GM23338 (cell line): Measurements from ENCODE around the gene RELB. TPM values are rescaled to one million over a fixed set of nuclear protein-coding genes. Genes with fewer than 3 reads are reported as not detected.

Source experiments
- ATAC-seq: fragments of 200-7000 bp; cut with Tn5 transposase; 3 replicates; pipeline ENCODE4 v1.9.1; 2020
- DNase-seq: peaks from one replicate; pipeline ENCODE4 v3.0.0-alpha.2; 2015; ENCODE audit warnings: low spot score
- H2AFZ ChIP-seq: fragments of 200-600 bp; sonication (generic); 2 replicates; pipeline ENCODE4 v1.8.0; 2016; ENCODE audit warnings: antibody characterized with exemption, mild to moderate bottlenecking, moderate library complexity
- H3F3A ChIP-seq: fragments of 200-600 bp; sonication (generic); replicated peaks from 2 replicates; pipeline ENCODE4 v1.8.0; 2017; ENCODE audit warnings: antibody characterized with exemption, mixed run types, low read depth
- H3K27ac ChIP-seq: fragments of 200-600 bp; sonication (generic); 2 replicates; pipeline ENCODE4 v1.6.1; 2016; ENCODE audit warnings: low read depth
- H3K27me3 ChIP-seq: fragments of 200-600 bp; sonication (generic); 2 replicates; pipeline ENCODE4 v1.8.0; 2016; ENCODE audit warnings: mild to moderate bottlenecking, mixed run types, moderate library complexity; ENCODE audit not compliant: insufficient read depth
- H3K36me3 ChIP-seq: fragments of 200-600 bp; sonication (generic); 2 replicates; pipeline ENCODE4 v1.8.0; 2016; ENCODE audit warnings: mild to moderate bottlenecking; ENCODE audit not compliant: insufficient read depth
- H3K4me1 ChIP-seq: fragments of 200-600 bp; sonication (generic); 2 replicates; pipeline ENCODE4 v1.8.0; 2016; ENCODE audit warnings: mild to moderate bottlenecking, moderate library complexity; ENCODE audit not compliant: insufficient read depth
- H3K4me2 ChIP-seq: fragments of 200-600 bp; sonication (generic); 2 replicates; pipeline ENCODE4 v1.7.1; 2017; ENCODE audit warnings: mixed run types
- H3K4me3 ChIP-seq: fragments of 200-600 bp; sonication (generic); 2 replicates; pipeline ENCODE4 v1.6.1; 2016; ENCODE audit warnings: mixed run types
- H3K79me2 ChIP-seq: fragments of 200-600 bp; sonication (generic); replicated peaks from 2 replicates; pipeline ENCODE4 v1.8.0; 2017; ENCODE audit warnings: mild to moderate bottlenecking; ENCODE audit not compliant: insufficient read depth
- H3K9me2 ChIP-seq: fragments of 200-600 bp; sonication (generic); 2 replicates; pipeline ENCODE4 v1.8.0; 2017; ENCODE audit not compliant: insufficient read depth
- H4K20me1 ChIP-seq: fragments of 200-600 bp; sonication (generic); replicated peaks from 2 replicates; pipeline ENCODE4 v1.8.0; 2017; ENCODE audit warnings: mild to moderate bottlenecking; ENCODE audit not compliant: insufficient read depth
- H3K27ac Mint-ChIP-seq: 2 replicates; pipeline ENCODE4 v1.8.0; 2020; ENCODE audit warnings: inconsistent platforms, mild to moderate bottlenecking, moderate library complexity, mixed read lengths
- H3K27me3 Mint-ChIP-seq: 3 replicates; pipeline ENCODE4 v1.8.0; 2022; ENCODE audit warnings: low read depth, mild to moderate bottlenecking, moderate library complexity, mixed read lengths, inconsistent platforms; ENCODE audit not compliant: insufficient read depth, poor library complexity
- H3K36me3 Mint-ChIP-seq: 3 replicates; pipeline ENCODE4 v1.8.0; 2021; ENCODE audit warnings: low read depth, mild to moderate bottlenecking, inconsistent platforms, moderate library complexity, mixed read lengths
- H3K4me1 Mint-ChIP-seq: 3 replicates; pipeline ENCODE4 v1.8.0; 2020; ENCODE audit warnings: mild to moderate bottlenecking, inconsistent platforms, mixed read lengths
- H3K4me3 Mint-ChIP-seq: 3 replicates; pipeline ENCODE4 v1.8.0; 2021; ENCODE audit warnings: moderate library complexity, mild to moderate bottlenecking, inconsistent platforms, mixed read lengths
- H3K9me3 Mint-ChIP-seq: 3 replicates; pipeline ENCODE4 v1.8.0; 2020; ENCODE audit warnings: moderate library complexity, mild to moderate bottlenecking, inconsistent platforms, mixed read lengths
- CREB1 ChIP-seq: fragments of 250-450 bp; sonication (Bioruptor Pico); IDR thresholded peaks from 2 replicates; pipeline ENCODE4 v1.5.0; 2020; ENCODE audit warnings: low read depth, mild to moderate bottlenecking, moderate library complexity
- EZH2 ChIP-seq: fragments of 200-600 bp; sonication (generic); IDR thresholded peaks from one replicate; pipeline ENCODE4 v1.8.0; 2017; ENCODE audit warnings: antibody characterized with exemption, mild to moderate bottlenecking, low read depth; ENCODE audit not compliant: unreplicated experiment
- EZH2phosphoT487 ChIP-seq: fragments of 200-600 bp; sonication (generic); IDR thresholded peaks from one replicate; pipeline ENCODE4 v1.8.1; 2018; ENCODE audit warnings: antibody characterized with exemption; ENCODE audit not compliant: unreplicated experiment
- JUNB ChIP-seq: IDR thresholded peaks from one replicate; pipeline ENCODE4 v1.6.1; 2016; ENCODE audit warnings: antibody characterized with exemption; ENCODE audit not compliant: unreplicated experiment
- NANOG ChIP-seq: IDR thresholded peaks from 2 replicates; pipeline ENCODE4 v1.6.1; 2016; ENCODE audit warnings: antibody characterized with exemption, borderline replicate concordance
- POLR2AphosphoS5 ChIP-seq: IDR thresholded peaks from 2 replicates; pipeline ENCODE4 v1.6.1; 2016; ENCODE audit warnings: antibody characterized with exemption, low read depth
- REST ChIP-seq: IDR thresholded peaks from one replicate; pipeline ENCODE4 v1.6.1; 2018; ENCODE audit warnings: antibody characterized with exemption; ENCODE audit not compliant: unreplicated experiment
- STAT1 ChIP-seq: IDR thresholded peaks from one replicate; pipeline ENCODE4 v1.6.1; 2016; ENCODE audit warnings: antibody characterized with exemption; ENCODE audit not compliant: unreplicated experiment
- ZNF331 ChIP-seq: fragments of 250-450 bp; sonication (Bioruptor Pico); IDR thresholded peaks from 2 replicates; pipeline ENCODE4 v1.5.0; 2020; ENCODE audit warnings: low read depth, mild to moderate bottlenecking, moderate library complexity
- ZNF462 ChIP-seq: fragments of 250-450 bp; sonication (Bioruptor Pico); IDR thresholded peaks from 2 replicates; pipeline ENCODE4 v1.5.0; 2020; ENCODE audit warnings: mild to moderate bottlenecking, moderate library complexity
- polyA plus RNA-seq: library from polyadenylated mRNA; unstranded; fragments of >200 nt; fragmentation: Nextera tagmentation; extraction: Ambion mirVana; gene quantifications from 2 replicates; pipeline ENCODE4 v1.2.1, GENCODE V29; 2016
- total RNA-seq: library from RNA; depleted of rRNA; stranded (reverse); fragments of >200 nt; shearing (Covaris generic); gene quantifications from 2 replicates; pipeline ENCODE4 v1.2.3, GENCODE V29; 2014
- TF ChIP-seq, protein P1 (sequence below), 2 experiments: fragments of 200-600 bp in 1 of 2; sonication (generic) in 1 of 2; conservative IDR thresholded peaks; 2 replicates each; pipeline versions ENCODE4 v1.5.1 to v1.6.1; 2016 to 2017; ENCODE audit warnings: antibody characterized with exemption in 2 of 2, low read depth in 2 of 2, mild to moderate bottlenecking in 2 of 2, moderate library complexity in 1 of 2
- TF ChIP-seq, protein P2 (sequence below): IDR thresholded peaks from 2 replicates; pipeline ENCODE4 v1.6.1; 2016; ENCODE audit warnings: antibody characterized with exemption

Gene RELB
- total and polyA plus RNA-seq, 2 experiments from 2014 or later, result 7.9 to 13.1 TPM

DNA sequence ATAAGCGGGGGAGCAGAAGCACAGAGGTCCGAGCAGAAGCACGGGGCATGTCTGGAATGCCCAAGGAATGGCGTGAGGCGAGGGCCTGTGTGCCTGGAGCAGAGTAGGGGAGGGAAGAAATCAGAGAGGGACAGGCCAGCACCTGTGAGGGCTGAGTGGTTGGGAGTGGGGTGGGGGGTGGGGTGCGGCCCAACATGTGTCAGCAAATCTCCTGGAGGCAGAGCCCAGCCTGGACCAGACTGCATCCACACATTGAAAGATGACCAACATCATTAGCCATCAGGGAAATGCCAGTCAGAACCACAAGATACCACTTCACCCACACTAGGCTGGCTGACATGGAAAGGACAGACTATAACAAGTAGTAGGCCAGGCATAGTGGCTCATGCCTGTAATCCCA, 48.8 kb downstream of the RELB start:
- no peaks in the 10 kb centered on the region for H3K4me1 ChIP-seq
- H3K27me3 ChIP-seq, result no peaks in the 10 kb centered on the region
- no peak overlapping the region for H3K4me2 ChIP-seq
- H3K4me1 Mint-ChIP-seq, result no peaks in the 10 kb centered on the region
- 0 out of 2 replicates have a peak, but pooled peaks cover under 1% of the 10 kb centered on the region for H3F3A ChIP-seq
- peak overlapping the region; percentile 47; the same call in 1 of the 2 replicates for H3K27ac ChIP-seq
- H3K4me3 ChIP-seq, result no peak overlapping the region
- H4K20me1 ChIP-seq, result peaks cover 43% of the 10 kb centered on the region; the same call in 1 of the 2 replicates
- peaks cover 62% of the 10 kb centered on the region for H3K79me2 ChIP-seq
- DNase-seq (no peak), ATAC-seq (no peak)
- H3K36me3 Mint-ChIP-seq, result peaks cover 46% of the 10 kb centered on the region
- TF ChIP-seq NANOG, result no peak
- TF ChIP-seq EZH2, result no peak
- TF ChIP-seq ZNF462 (CRISPR knock-in tag), result no peak
- TF ChIP-seq STAT1, result no peak
- no peak for TF ChIP-seq JUNB
- no peak for TF ChIP-seq POLR2AphosphoS5
- TF ChIP-seq EZH2phosphoT487, result no peak
- TF ChIP-seq, protein P1, sequence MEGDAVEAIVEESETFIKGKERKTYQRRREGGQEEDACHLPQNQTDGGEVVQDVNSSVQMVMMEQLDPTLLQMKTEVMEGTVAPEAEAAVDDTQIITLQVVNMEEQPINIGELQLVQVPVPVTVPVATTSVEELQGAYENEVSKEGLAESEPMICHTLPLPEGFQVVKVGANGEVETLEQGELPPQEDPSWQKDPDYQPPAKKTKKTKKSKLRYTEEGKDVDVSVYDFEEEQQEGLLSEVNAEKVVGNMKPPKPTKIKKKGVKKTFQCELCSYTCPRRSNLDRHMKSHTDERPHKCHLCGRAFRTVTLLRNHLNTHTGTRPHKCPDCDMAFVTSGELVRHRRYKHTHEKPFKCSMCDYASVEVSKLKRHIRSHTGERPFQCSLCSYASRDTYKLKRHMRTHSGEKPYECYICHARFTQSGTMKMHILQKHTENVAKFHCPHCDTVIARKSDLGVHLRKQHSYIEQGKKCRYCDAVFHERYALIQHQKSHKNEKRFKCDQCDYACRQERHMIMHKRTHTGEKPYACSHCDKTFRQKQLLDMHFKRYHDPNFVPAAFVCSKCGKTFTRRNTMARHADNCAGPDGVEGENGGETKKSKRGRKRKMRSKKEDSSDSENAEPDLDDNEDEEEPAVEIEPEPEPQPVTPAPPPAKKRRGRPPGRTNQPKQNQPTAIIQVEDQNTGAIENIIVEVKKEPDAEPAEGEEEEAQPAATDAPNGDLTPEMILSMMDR (conservative IDR thresholded peaks at IDR 0.05; ENCODE audit: low read depth in 2 of 2), result no peak
- no peak for TF ChIP-seq CREB1
- TF ChIP-seq, protein P2, sequence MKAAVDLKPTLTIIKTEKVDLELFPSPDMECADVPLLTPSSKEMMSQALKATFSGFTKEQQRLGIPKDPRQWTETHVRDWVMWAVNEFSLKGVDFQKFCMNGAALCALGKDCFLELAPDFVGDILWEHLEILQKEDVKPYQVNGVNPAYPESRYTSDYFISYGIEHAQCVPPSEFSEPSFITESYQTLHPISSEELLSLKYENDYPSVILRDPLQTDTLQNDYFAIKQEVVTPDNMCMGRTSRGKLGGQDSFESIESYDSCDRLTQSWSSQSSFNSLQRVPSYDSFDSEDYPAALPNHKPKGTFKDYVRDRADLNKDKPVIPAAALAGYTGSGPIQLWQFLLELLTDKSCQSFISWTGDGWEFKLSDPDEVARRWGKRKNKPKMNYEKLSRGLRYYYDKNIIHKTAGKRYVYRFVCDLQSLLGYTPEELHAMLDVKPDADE, result no peak
- no peak for TF ChIP-seq REST
- no peak for TF ChIP-seq ZNF331 (CRISPR knock-in tag)
- H3K4me3 Mint-ChIP-seq, result no peak overlapping the region
- no peaks in the 10 kb centered on the region for H3K9me3 Mint-ChIP-seq
- H3K36me3 ChIP-seq, result peaks cover 9% of the 10 kb centered on the region; the same call in 1 of the 2 replicates
- no peaks in the 10 kb centered on the region for H3K9me2 ChIP-seq
- peak overlapping the region; percentile 47 for H3K27ac Mint-ChIP-seq
- H2AFZ ChIP-seq, result no peak overlapping the region
- H3K27me3 Mint-ChIP-seq, result peaks cover 5% of the 10 kb centered on the region
